Large intestine (tissue), 3 donors: Measurements from ENCODE around the gene RALGPS1. TPM values are rescaled to one million over a fixed set of nuclear protein-coding genes. Genes with fewer than 3 reads are reported as not detected.
"Not testable (repeated sequence)": the region's sequence is repeated elsewhere in the genome, so short reads cannot be mapped to it uniquely, and the experiment has no call there.

ENCODE experiments used
- DNase-seq, 2 donors: peaks; one replicate each; pipeline versions ENCODE4 v3.0.0 to v3.0.0-alpha.2; 2013
- H3K27ac ChIP-seq: one replicate; pipeline ENCODE4 v1.5.1; 2013; ENCODE audit warnings: low read length
- H3K27me3 ChIP-seq: 2 replicates; pipeline ENCODE4 v1.6.1; 2013; ENCODE audit warnings: low read length; ENCODE audit not compliant: control insufficient read depth, insufficient read depth
- H3K36me3 ChIP-seq: 2 replicates; pipeline ENCODE4 v1.6.1; 2013; ENCODE audit warnings: low read length; ENCODE audit not compliant: control insufficient read depth, insufficient read depth
- H3K4me1 ChIP-seq: one replicate; pipeline ENCODE4 v1.6.1; 2013; ENCODE audit warnings: low read length; ENCODE audit not compliant: control insufficient read depth, insufficient read depth
- H3K4me3 ChIP-seq: one replicate; pipeline ENCODE4 v1.5.1; 2013; ENCODE audit warnings: low read length
- H3K9me3 ChIP-seq: one replicate; pipeline ENCODE4 v1.6.1; 2013; ENCODE audit warnings: mild to moderate bottlenecking, low read depth, low read length, moderate library complexity; ENCODE audit not compliant: control insufficient read depth
- WGBS: methylation state at CpG from one replicate; pipeline ENCODE4 v1.1.5; 2013; ENCODE audit warnings: low lambda C conversion rate; ENCODE audit not compliant: insufficient coverage; 5-methylcytosine and 5-hydroxymethylcytosine counted together
- polyA plus RNA-seq: library from polyadenylated mRNA; unstranded; fragments of 120-200 nt; gene quantifications from one replicate; pipeline ENCODE4 v1.2.1, GENCODE V29; 2013

The RALGPS1 gene
- polyA plus RNA-seq, 1 donor, result 58.8 TPM

DNA sequence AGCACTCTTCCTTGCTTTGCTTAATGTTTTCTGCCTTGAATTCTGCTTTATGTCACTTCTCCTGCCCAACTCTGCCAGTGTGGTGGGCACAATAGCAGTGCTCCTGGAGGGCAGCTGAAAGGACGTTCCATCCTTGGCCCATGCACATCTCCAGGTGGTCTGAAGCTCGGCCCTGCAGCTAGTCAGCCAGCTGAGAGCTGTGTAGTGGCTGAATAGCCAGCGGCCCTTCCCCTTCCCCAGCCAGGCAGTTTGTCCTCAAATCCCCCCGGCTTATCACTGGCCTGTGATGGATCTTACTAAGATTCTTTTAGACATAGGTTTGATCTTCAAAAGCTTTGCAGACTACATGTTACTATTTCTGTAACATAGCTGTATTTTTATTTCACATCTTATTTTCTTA is 250.5 kb downstream of the RALGPS1 start:
- H3K27ac ChIP-seq, result no peak overlapping the region
- whole genome bisulfite sequencing, result no CpG with 5 or more reads among the region's 4 CpGs
- no peak for DNase-seq
- peaks cover 20% of the 10 kb centered on the region for H3K36me3 ChIP-seq
- no peaks in the 10 kb centered on the region for H3K27me3 ChIP-seq
- no peaks in the 10 kb centered on the region for H3K9me3 ChIP-seq
- H3K4me3 ChIP-seq, result no peak overlapping the region
- peaks cover 9% of the 10 kb centered on the region for H3K4me1 ChIP-seq

DNA sequence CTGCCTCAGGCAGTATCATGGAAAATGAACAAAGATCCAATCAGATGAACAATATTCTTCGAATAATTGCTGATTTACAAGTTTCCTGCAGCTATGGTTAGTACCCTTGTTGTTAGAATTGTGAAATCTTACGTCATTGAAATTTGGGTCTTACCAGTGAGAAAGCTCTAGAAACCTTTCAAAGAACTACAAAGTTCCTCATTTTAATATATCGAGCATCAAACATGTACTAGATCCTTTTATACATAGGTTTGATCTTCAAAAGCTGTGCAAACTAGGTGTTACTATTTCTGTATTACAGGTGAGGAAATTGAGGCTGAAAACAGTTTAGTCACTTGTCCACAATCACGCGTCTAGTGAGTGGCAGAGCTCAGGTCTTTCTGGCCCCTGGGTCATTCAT is 251.5 kb downstream of the RALGPS1 start:
- H3K36me3 ChIP-seq, result peaks cover 19% of the 10 kb centered on the region
- no peak for DNase-seq
- H3K4me3 ChIP-seq, result no peak overlapping the region
- 80% methylated on average over 1 of the region's 5 CpGs for WGBS
- H3K27me3 ChIP-seq, result no peaks in the 10 kb centered on the region
- peaks cover 9% of the 10 kb centered on the region for H3K4me1 ChIP-seq
- no peak overlapping the region for H3K27ac ChIP-seq
- H3K9me3 ChIP-seq, result no peaks in the 10 kb centered on the region

DNA sequence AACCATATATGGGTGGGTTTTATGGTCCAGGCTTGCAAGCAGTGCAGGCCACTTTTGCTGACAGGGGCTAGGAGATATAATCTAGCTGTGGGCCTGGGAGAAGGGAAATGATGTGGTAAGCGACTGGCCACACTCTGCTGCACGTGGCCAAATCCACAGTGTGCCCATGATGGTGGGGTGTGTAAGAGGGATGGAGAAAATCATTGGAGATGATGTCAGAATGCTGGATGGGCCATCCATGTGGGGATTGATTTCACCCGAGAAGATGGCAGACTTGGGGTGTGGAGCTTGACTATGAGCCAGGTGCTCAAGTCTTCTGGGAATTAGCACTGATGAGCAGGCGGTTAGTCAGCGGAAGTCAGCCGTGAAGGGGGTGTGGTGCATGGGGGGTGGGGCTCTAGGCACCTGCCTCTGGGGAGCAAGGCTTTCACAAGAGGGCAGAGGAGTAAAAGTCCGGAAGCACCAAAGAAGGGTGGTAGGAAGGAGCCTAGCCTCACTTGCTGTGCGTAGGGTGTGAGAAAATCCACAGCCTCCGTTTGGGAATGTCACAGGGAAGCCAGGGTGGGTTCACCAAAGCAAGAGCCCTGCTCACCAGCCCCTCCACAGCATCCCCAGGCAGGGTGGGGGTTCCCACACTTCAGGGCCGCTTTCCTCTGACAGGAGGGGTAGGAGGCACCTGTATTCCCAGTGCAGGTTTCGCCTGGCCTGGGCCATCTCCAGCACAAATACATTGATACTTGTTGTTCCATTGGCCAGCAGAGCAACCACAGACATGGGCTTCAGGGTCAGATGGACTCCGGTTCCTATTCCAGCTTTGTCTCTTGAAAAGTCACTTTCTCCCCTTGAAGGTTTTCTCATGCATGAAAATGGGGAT is 252.3 kb downstream of the RALGPS1 start:
- H3K27me3 ChIP-seq, result no peaks in the 10 kb centered on the region
- H3K36me3 ChIP-seq, result peaks cover 15% of the 10 kb centered on the region
- no peak overlapping the region for H3K27ac ChIP-seq
- no peak overlapping the region for H3K4me3 ChIP-seq
- WGBS, result 76% methylated on average over 3 of the region's 12 CpGs
- DNase-seq, result no peak
- H3K4me1 ChIP-seq, result peaks cover 9% of the 10 kb centered on the region
- H3K9me3 ChIP-seq, result no peaks in the 10 kb centered on the region

DNA sequence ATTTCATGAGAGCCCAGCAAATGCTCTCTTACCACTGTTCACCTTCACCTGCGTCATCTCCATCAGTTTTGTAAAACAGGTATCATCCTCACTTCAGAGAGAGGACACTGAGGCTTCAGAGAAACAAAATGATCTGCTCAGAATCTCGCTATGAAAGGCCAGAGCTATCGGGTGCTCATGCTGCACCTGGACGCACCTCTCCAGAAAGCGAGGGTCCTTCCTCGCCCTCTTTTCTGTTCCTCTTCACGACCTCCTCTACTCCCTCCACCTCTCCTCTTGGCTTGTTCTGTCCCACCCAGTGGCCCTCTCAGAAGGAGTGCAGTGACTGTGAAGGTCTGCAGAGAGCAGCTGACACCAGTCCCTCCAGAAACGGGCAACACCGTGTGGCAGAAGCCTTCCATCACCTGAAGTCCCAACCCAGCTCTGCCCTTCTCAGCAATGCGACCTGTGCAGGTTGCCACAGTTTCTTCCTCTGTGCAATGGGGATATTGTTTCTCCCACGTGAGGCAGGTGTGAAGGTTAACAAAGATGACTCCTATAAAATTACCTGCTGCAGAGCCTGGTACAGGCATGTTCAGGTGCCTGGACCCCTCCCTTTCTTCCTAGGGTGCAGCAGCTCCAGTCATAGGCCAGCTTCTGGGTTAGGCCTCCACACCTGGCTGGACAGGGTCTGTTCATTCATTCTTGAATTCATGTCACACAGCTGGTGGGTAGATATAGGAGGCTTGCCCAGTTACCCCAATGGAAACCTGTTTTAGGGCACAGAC is 253.2 kb downstream of the RALGPS1 start:
- H3K27ac ChIP-seq, result no peak overlapping the region

DNA sequence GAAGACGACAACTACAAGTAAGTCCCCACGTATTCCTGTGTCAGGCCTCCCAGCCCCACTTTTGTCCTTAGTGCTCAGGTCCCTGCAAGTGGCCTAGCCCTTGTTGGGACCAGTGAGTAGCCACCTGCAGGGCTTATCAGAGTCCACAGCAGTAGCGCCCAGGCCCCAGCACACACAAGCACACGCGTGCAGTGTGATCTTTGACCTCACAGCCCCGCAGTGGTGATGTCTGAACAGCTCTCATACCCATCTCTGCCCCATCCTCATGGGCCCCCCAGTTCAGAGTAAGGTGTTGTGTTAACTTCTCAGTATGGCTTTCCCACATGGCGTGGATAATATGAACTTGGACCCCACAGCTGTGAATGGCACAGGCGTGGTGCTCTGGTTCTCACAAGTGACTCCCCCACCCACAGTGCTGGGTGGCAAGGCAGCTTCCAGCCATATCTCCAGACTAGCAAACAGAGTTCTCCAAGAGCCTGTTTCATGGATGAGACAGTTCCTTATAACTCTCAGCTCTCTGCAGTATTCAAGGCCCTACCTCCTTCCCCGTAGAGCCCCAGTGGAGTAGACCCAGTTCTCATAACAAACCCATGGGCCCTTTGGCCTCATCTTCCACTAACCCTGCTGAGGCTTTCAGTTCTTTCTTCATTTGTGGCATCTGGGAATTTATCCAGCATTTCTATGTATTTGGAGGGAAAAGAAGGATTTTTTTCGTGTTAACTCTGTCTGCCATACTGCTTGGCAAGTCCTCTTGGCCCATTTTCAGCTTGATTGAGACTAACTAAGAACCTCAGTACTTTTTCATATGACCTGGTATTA is 254.4 kb downstream of the RALGPS1 start:
- no CpG with 5 or more reads among the region's 10 CpGs for WGBS
- H3K9me3 ChIP-seq, result no peaks in the 10 kb centered on the region
- H3K4me1 ChIP-seq, result no peaks in the 10 kb centered on the region
- no peak overlapping the region for H3K4me3 ChIP-seq
- H3K27me3 ChIP-seq, result no peaks in the 10 kb centered on the region
- H3K36me3 ChIP-seq, result peaks cover 20% of the 10 kb centered on the region
- DNase-seq, result peak in 1 of 2 donors; percentile 36
- H3K27ac ChIP-seq, result no peak overlapping the region

More for the DNA sequence above, 253.2 kb downstream of the RALGPS1 start:
- DNase-seq, result no peak
- WGBS, result 80% methylated on average over 1 of the region's 11 CpGs
- Histone ChIP-seq H3K36me3 (peaks cover 17% of the 10 kb centered on the region), H3K27me3 (no peaks in the 10 kb centered on the region), H3K9me3 (no peaks in the 10 kb centered on the region), H3K4me3 (no peak overlapping the region), H3K4me1 (peaks cover 5% of the 10 kb centered on the region)

DNA sequence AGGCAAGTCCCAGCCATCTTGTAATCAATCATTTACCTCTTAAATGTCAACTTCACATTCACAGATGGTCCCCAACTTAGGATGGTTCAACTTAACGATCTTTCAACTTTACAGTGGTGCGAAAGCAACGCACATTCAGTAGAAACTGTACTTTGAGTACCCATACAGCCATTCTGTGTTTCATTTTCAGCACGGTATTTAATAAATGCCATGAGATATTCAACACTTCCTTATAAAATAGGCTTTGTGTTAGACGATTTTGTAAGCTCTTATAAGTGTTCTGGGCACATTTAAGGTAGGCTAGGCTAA is 254.9 kb downstream of the RALGPS1 start:
- WGBS, result no CpG with 5 or more reads among the region's 5 CpGs
- Histone ChIP-seq H3K4me3 (no peak overlapping the region), H3K9me3 (no peaks in the 10 kb centered on the region), H3K4me1 (no peaks in the 10 kb centered on the region), H3K27ac (no peak overlapping the region), H3K36me3 (peaks cover 24% of the 10 kb centered on the region), H3K27me3 (no peaks in the 10 kb centered on the region)
- DNase-seq, result no peak

DNA sequence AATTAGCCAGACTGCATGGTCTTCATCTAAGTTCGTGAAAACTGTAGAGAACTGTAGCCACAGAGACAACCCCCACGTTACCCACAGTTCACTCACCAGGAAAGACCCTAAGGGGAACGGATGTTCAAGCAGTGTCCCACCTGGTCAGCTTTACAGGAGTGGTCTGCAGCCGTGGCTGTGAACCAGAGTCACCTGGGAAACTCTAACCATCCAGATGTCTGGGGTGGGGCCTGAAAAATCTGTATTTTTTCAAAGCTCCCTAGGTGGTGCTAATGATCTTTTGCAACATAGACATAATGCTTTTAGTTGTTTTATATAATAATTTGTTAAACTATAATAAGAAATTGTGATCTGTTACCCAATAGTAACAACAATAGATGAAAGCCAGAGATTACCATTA is 255.5 kb downstream of the RALGPS1 start:
- Histone ChIP-seq H3K9me3 (no peaks in the 10 kb centered on the region), H3K36me3 (peaks cover 29% of the 10 kb centered on the region), H3K27ac (no peak overlapping the region), H3K27me3 (no peaks in the 10 kb centered on the region), H3K4me1 (no peaks in the 10 kb centered on the region), H3K4me3 (no peak overlapping the region)
- DNase-seq, result no peak
- no CpG with 5 or more reads among the region's 4 CpGs for WGBS

DNA sequence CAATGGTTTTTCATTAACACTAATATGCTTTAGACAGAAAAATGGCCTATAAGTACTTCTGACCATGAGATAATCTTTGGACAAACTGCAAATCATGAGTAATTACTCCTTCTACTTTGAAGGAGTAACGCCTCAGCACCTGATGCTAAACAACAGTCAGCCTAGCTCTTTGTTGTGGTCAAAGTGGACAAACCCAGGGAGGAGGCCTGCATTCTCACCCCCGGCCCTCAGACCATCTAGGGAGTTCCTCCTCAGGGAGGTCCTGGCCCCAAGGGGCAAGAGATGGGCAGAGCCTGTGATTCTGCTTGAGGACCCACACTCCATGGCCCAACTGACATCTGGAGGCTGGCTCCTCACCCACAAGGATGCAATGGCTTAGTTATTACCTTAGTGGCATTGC is 256.1 kb downstream of the RALGPS1 start:
- no peak for DNase-seq
- WGBS, result no CpG with 5 or more reads among the region's 2 CpGs
- H3K9me3 ChIP-seq, result no peaks in the 10 kb centered on the region
- H3K4me1 ChIP-seq, result no peaks in the 10 kb centered on the region
- peaks cover 33% of the 10 kb centered on the region for H3K36me3 ChIP-seq
- no peak overlapping the region for H3K4me3 ChIP-seq
- no peak overlapping the region for H3K27ac ChIP-seq
- no peaks in the 10 kb centered on the region for H3K27me3 ChIP-seq

DNA sequence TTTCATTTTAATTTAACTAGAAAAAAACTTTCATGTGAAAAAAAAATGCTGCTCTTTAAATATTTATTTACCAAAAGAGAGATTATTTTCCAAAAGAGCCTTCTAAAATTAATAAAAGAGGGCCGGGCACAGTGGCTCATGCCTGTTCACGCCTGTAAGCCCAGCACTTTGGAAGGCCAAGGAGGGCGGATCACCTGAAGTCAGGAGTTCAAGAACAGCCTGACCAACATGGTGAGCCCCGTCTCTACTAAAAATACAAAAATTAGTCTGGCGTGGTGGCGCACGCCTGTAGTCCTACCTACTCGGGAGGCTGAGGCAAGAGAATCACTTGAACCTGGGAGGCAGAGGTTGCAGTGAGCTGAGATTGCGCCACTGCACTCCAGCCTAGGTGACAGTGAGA is 256.8 kb downstream of the RALGPS1 start:
- not testable (repeated sequence) for H3K4me3 ChIP-seq, H3K27ac ChIP-seq, H3K9me3 ChIP-seq, H3K27me3 ChIP-seq, DNase-seq, H3K4me1 ChIP-seq
- H3K36me3 ChIP-seq, result peaks cover 37% of the 10 kb centered on the region
- WGBS, result no CpG with 5 or more reads among the region's 9 CpGs

DNA sequence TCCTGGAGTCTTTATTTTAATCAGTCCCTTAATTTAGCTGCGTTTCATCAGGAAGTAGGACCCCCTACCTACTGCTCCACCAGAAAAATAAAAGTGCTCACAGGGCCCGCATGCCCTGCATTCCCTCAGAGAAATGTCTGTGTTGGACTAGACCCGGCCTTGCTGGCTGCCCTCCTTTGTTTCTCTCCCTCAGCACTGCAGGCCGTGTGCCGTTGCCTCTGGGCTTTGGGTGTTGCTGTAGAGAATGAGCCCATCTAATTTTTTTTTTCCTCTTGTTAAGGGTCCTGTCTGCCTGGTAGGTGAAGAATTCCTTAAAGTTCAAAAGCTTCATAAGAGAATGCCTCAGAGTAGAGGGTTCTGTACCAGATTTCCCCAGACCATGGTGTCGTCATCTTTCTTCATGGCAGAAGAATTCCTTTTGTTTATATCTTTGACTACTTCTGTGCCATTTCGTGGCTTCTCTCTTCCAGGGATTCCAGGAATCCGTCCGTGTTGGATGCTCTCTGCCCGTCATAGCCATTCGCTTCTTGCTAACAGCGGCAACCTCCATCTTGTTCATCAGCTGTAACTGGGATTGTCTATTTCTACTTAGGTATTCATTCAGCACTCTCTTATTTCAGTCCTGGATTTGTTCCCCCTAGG is 257.6 kb downstream of the RALGPS1 start:
- Histone ChIP-seq H3K4me1 (no peaks in the 10 kb centered on the region), H3K27ac (peak overlapping the region; percentile 0), H3K36me3 (peaks cover 39% of the 10 kb centered on the region), H3K27me3 (no peaks in the 10 kb centered on the region), H3K9me3 (no peaks in the 10 kb centered on the region), H3K4me3 (no peak overlapping the region)
- 88% methylated on average over 5 of the region's 12 CpGs for WGBS
- DNase-seq, result peak in 1 of 2 donors; percentile 6
